GM23248 (cell line): ENCODE results near the gene GALT.

ENCODE experiments used
- EZH2 ChIP-seq: fragments of 200-600 bp; sonication (generic); IDR thresholded peaks from 2 replicates; pipeline ENCODE4 v1.6.1; 2018; ENCODE audit warnings: antibody characterized with exemption, mild to moderate bottlenecking; ENCODE audit not compliant: insufficient read depth, poor library complexity, severe bottlenecking
- EZH2phosphoT487 ChIP-seq: fragments of 200-600 bp; sonication (generic); IDR thresholded peaks from 2 replicates; pipeline ENCODE4 v1.6.1; 2018; ENCODE audit warnings: antibody characterized with exemption, moderate library complexity, mild to moderate bottlenecking, low read depth; ENCODE audit not compliant: insufficient read depth

DNA sequence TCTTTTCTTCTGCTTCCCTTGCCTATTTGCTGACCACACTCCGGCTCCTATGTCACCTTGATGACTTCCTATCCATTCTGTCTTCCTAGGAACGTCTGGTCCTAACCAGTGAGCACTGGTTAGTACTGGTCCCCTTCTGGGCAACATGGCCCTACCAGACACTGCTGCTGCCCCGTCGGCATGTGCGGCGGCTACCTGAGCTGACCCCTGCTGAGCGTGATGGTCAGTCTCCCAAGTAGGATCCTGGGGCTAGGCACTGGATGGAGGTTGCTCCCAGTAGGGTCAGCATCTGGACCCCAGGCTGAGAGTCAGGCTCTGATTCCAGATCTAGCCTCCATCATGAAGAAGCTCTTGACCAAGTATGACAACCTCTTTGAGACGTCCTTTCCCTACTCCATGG lies 2.2 kb downstream of the GALT start:
- TF ChIP-seq EZH2phosphoT487: no peak
- no peak for TF ChIP-seq EZH2
